Measurements from ENCODE around the gene FHIT.

The FHIT gene

GRCh38 chr3:61278713-61279112 lies 27.5 kb upstream of the FHIT start:
- no peak overlapping the region for H3K4me3 ChIP-seq (ENCODE audit: low read depth, low read length)
- TF ChIP-seq CTCF (IDR thresholded peaks at IDR 0.05; ENCODE audit: borderline replicate concordance, insufficient read depth, low read depth, low read length): no peak

GRCh38 chr3:61277411-61277810 lies 26.2 kb upstream of the FHIT start:
- H3K4me3 ChIP-seq (ENCODE audit: low read depth, low read length): no peak overlapping the region
- TF ChIP-seq CTCF (IDR thresholded peaks at IDR 0.05; ENCODE audit: borderline replicate concordance, insufficient read depth, low read depth, low read length): no peak

GRCh38 chr3:61269435-61269834 lies 18.2 kb upstream of the FHIT start:
- H3K4me3 ChIP-seq (ENCODE audit: low read depth, low read length): no peak overlapping the region
- no peak for TF ChIP-seq CTCF (IDR thresholded peaks at IDR 0.05; ENCODE audit: borderline replicate concordance, insufficient read depth, low read depth, low read length)

- no peak for TF ChIP-seq CTCF (IDR thresholded peaks at IDR 0.05; ENCODE audit: borderline replicate concordance, insufficient read depth, low read depth, low read length)
- no peak overlapping the region for H3K4me3 ChIP-seq (ENCODE audit: low read depth, low read length)
Measured at GRCh38 chr3:61268644-61269043, 17.4 kb upstream of the FHIT start.

- H3K4me3 ChIP-seq (ENCODE audit: low read depth, low read length): no peak overlapping the region
- no peak for TF ChIP-seq CTCF (IDR thresholded peaks at IDR 0.05; ENCODE audit: borderline replicate concordance, insufficient read depth, low read depth, low read length)
Measured at GRCh38 chr3:61264281-61264680, 13.0 kb upstream of the FHIT start.

GRCh38 chr3:61257148-61257547 lies 5.9 kb upstream of the FHIT start:
- no peak overlapping the region for H3K4me3 ChIP-seq (ENCODE audit: low read depth, low read length)
- no peak for TF ChIP-seq CTCF (IDR thresholded peaks at IDR 0.05; ENCODE audit: borderline replicate concordance, insufficient read depth, low read depth, low read length)

GRCh38 chr3:61253756-61254155 lies 2.5 kb upstream of the FHIT start:
- no peak overlapping the region for H3K4me3 ChIP-seq (ENCODE audit: low read depth, low read length)
- no peak for TF ChIP-seq CTCF (IDR thresholded peaks at IDR 0.05; ENCODE audit: borderline replicate concordance, insufficient read depth, low read depth, low read length)
